H1 (cell line): ENCODE results near the gene ZFAND3. TPM values are rescaled to one million over a fixed set of nuclear protein-coding genes. Genes with fewer than 3 reads are reported as not detected.

Experiments used
- KDM1A ChIP-seq: fragments of 200-600, 300-600 bp; sonication (generic); IDR thresholded peaks from 2 replicates; pipeline ENCODE4 v1.7.1; 2016; ENCODE audit warnings: mild to moderate bottlenecking, low read length, borderline replicate concordance
- polyA plus RNA-seq, 7 experiments: library from polyadenylated mRNA; depleted of rRNA in 3 of 7; stranded (reverse) in 5 of 7; unstranded in 2 of 7; fragments of >200 nt in 5 of 7; fragments of 200-250 nt in 2 of 7; gene quantifications; 1 replicate in 5 of 7; 2 replicates in 1 of 7; 4 replicates in 1 of 7; pipeline versions ENCODE4 v1.2.1 to v1.2.3, GENCODE V29; 2011 to 2013; ENCODE audit warnings: missing spikeins in 2 of 7, mixed read lengths in 2 of 7
- total RNA-seq: library from RNA; stranded (reverse); fragmentation: NEBNext Ultra II Directional; extraction: Animal tissue kit (Norgen Biotek cat#: 25700); gene quantifications from 2 replicates; pipeline ENCODE4 v1.2.1, GENCODE V29; 2021
- TF ChIP-seq, protein P1 (sequence below): fragments of 300-600 bp; sonication (generic); IDR thresholded peaks from 2 replicates; pipeline ENCODE4 v1.7.1; 2012; ENCODE audit warnings: low read length, moderate library complexity, mild to moderate bottlenecking, inconsistent platforms; ENCODE audit not compliant: insufficient replicate concordance

Gene ZFAND3
- total and polyA plus RNA-seq, 2 of the 8 experiments (the other 6 are each of a cell fraction or from before 2014, with no cell fraction given) = 13.0 to 51.3 TPM

DNA sequence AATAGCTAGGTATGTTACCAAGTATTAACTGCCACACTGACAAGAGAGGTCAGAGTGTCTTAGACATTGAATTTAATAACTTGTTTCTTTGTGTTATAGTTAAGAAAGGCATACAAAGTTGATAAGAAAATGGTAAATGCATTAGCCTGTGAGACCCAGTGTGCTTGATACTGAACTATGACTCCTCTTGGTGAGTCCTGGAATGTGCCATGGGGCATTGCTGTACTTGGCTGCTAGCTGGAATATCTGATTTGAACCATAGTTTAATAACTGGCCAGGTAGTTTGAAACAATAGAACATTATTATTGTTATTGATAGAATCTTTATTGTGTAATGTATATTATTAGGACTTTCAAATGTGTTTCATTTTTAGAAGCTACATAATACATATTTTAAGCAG, 70.0 kb downstream of the ZFAND3 start (continued):
- TF ChIP-seq, protein P1, sequence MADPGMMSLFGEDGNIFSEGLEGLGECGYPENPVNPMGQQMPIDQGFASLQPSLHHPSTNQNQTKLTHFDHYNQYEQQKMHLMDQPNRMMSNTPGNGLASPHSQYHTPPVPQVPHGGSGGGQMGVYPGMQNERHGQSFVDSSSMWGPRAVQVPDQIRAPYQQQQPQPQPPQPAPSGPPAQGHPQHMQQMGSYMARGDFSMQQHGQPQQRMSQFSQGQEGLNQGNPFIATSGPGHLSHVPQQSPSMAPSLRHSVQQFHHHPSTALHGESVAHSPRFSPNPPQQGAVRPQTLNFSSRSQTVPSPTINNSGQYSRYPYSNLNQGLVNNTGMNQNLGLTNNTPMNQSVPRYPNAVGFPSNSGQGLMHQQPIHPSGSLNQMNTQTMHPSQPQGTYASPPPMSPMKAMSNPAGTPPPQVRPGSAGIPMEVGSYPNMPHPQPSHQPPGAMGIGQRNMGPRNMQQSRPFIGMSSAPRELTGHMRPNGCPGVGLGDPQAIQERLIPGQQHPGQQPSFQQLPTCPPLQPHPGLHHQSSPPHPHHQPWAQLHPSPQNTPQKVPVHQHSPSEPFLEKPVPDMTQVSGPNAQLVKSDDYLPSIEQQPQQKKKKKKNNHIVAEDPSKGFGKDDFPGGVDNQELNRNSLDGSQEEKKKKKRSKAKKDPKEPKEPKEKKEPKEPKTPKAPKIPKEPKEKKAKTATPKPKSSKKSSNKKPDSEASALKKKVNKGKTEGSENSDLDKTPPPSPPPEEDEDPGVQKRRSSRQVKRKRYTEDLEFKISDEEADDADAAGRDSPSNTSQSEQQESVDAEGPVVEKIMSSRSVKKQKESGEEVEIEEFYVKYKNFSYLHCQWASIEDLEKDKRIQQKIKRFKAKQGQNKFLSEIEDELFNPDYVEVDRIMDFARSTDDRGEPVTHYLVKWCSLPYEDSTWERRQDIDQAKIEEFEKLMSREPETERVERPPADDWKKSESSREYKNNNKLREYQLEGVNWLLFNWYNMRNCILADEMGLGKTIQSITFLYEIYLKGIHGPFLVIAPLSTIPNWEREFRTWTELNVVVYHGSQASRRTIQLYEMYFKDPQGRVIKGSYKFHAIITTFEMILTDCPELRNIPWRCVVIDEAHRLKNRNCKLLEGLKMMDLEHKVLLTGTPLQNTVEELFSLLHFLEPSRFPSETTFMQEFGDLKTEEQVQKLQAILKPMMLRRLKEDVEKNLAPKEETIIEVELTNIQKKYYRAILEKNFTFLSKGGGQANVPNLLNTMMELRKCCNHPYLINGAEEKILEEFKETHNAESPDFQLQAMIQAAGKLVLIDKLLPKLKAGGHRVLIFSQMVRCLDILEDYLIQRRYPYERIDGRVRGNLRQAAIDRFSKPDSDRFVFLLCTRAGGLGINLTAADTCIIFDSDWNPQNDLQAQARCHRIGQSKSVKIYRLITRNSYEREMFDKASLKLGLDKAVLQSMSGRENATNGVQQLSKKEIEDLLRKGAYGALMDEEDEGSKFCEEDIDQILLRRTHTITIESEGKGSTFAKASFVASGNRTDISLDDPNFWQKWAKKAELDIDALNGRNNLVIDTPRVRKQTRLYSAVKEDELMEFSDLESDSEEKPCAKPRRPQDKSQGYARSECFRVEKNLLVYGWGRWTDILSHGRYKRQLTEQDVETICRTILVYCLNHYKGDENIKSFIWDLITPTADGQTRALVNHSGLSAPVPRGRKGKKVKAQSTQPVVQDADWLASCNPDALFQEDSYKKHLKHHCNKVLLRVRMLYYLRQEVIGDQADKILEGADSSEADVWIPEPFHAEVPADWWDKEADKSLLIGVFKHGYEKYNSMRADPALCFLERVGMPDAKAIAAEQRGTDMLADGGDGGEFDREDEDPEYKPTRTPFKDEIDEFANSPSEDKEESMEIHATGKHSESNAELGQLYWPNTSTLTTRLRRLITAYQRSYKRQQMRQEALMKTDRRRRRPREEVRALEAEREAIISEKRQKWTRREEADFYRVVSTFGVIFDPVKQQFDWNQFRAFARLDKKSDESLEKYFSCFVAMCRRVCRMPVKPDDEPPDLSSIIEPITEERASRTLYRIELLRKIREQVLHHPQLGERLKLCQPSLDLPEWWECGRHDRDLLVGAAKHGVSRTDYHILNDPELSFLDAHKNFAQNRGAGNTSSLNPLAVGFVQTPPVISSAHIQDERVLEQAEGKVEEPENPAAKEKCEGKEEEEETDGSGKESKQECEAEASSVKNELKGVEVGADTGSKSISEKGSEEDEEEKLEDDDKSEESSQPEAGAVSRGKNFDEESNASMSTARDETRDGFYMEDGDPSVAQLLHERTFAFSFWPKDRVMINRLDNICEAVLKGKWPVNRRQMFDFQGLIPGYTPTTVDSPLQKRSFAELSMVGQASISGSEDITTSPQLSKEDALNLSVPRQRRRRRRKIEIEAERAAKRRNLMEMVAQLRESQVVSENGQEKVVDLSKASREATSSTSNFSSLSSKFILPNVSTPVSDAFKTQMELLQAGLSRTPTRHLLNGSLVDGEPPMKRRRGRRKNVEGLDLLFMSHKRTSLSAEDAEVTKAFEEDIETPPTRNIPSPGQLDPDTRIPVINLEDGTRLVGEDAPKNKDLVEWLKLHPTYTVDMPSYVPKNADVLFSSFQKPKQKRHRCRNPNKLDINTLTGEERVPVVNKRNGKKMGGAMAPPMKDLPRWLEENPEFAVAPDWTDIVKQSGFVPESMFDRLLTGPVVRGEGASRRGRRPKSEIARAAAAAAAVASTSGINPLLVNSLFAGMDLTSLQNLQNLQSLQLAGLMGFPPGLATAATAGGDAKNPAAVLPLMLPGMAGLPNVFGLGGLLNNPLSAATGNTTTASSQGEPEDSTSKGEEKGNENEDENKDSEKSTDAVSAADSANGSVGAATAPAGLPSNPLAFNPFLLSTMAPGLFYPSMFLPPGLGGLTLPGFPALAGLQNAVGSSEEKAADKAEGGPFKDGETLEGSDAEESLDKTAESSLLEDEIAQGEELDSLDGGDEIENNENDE = no peak
- TF ChIP-seq KDM1A = no peak
